Measurements from ENCODE around the gene TRIO. TPM values are rescaled to one million over a fixed set of nuclear protein-coding genes. Genes with fewer than 3 reads are reported as not detected.

Gene TRIO
- total and polyA plus RNA-seq, 2 of the 8 experiments (the other 6 are each of a cell fraction or from before 2014, with no cell fraction given): 35.1 to 69.1 TPM

DNA sequence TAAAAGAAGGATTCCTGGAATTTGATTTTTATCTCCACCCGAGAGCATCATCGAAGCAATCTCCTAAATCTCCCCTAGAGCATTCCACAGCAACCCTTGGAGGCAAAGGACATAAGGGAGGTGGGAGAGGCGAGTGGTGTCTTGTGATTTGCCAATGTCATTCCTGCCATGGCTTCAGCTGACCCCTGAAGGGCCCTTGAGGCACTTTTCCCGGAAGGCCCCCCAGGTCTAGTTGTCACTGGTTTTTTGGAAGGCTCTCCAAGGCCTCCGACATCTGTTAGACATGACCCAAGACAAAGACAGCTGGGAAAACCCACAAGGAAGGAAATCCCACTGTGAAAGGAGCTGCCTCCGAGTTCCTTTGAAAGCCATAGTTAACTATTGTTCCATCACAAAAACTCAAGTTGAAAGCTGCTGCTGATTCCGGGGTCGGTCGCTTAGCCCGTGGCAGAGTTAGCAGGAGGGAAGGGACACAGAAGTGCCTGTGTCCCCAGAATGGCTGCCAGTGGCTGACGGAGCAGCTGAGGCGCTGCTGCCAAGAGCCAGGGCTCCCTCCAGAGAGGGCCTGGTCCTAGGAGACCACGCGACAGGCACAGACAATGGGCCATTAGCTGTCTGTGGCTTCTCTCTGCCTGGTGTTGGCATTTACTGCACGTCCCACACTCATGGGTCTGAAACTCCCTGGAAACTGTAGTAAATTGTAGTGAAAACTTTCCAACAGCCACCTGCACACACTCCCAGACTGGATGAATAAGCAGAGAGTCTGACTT lies 24.4 kb upstream of the TRIO start:
- Histone ChIP-seq H3K79me1 (ENCODE audit: low read depth, low read length) (no peaks in the 10 kb centered on the region), H2BK15ac (ENCODE audit: low read length) (peak overlapping the region; percentile 78; the same call in 1 of the 2 replicates), H2AK5ac (ENCODE audit: low read depth, low read length) (no peak overlapping the region), H2BK20ac (ENCODE audit: low read length) (no peak overlapping the region), H3K27ac (ENCODE audit: low read depth, low read length) (no peak overlapping the region), H3K23me2 (ENCODE audit: low read depth, low read length) (no peaks in the 10 kb centered on the region; the same call in 1 of the 2 replicates), H2BK12ac (ENCODE audit: low read depth, low read length) (peak overlapping the region; percentile 68; the same call in 1 of the 2 replicates), H4K8ac (ENCODE audit: extremely low read depth, insufficient read depth, low read length) (no peak overlapping the region), H3K9me3 (ENCODE audit: insufficient read depth in 2 of 2, low read depth in 1 of 2, low read length in 1 of 2) (no peaks in the 10 kb centered on the region), H2BK120ac (replicated peaks; ENCODE audit: low read depth, low read length) (peak overlapping the region; percentile 50), H3K4me3 (ENCODE audit: extremely low read depth in 1 of 4, insufficient read depth in 2 of 4, low read depth in 3 of 4, low read length in 4 of 4) (no peak overlapping the region), H4K5ac (ENCODE audit: insufficient read length, low read depth, low read length) (no peak overlapping the region), H3K27me3 (replicated peaks in 1 of 4; ENCODE audit: control insufficient read depth in 3 of 4, extremely low read depth in 1 of 4, insufficient read depth in 3 of 4, low read length in 3 of 4) (no peaks in the 10 kb centered on the region), H4K91ac (replicated peaks; ENCODE audit: insufficient read length, low read length) (peak overlapping the region; percentile 59), H3K4me2 (ENCODE audit: insufficient read depth in 1 of 2, low read depth in 2 of 2, low read length in 2 of 2) (peak overlapping the region; percentile 2 to 14; a peak in 1 of 4 replicates), H3K14ac (ENCODE audit: insufficient read length) (no peak overlapping the region), H3K23ac (ENCODE audit: insufficient read length) (no peak overlapping the region), H4K20me1 (replicated peaks in 1 of 2; ENCODE audit: control insufficient read depth in 1 of 2, insufficient read depth in 2 of 2, low read length in 2 of 2) (no peaks in the 10 kb centered on the region), H3K18ac (ENCODE audit: extremely low read depth, low read length) (peak overlapping the region; percentile 68; the same call in 1 of the 2 replicates), H3K56ac (replicated peaks; ENCODE audit: insufficient read length, low read depth, low read length) (no peak overlapping the region), H3K4me1 (replicated peaks in 1 of 4; ENCODE audit: control insufficient read depth in 3 of 4, insufficient read depth in 4 of 4, low read length in 3 of 4) (peaks cover 0 to 16% (median 13%) of the 10 kb centered on the region in 4 experiments; a peak in 6 of 7 replicates), H3K79me2 (ENCODE audit: control insufficient read depth in 1 of 2, insufficient read depth in 2 of 2, low read length in 2 of 2) (no peaks in the 10 kb centered on the region), H2AFZ (ENCODE audit: low read length) (peak overlapping the region; percentile 61; the same call in 1 of the 2 replicates), H3K36me3 (ENCODE audit: control insufficient read depth in 2 of 4, insufficient read depth in 4 of 4, low read length in 3 of 4) (no peaks in the 10 kb centered on the region), H3K4ac (replicated peaks; ENCODE audit: insufficient read length, low read depth, low read length) (no peak overlapping the region), H3K9ac (replicated peaks in 1 of 4; ENCODE audit: extremely low read depth in 1 of 4, low read depth in 3 of 4, low read length in 3 of 4) (no peak overlapping the region), H2BK5ac (ENCODE audit: low read depth, low read length) (peak overlapping the region; percentile 75; the same call in 1 of the 2 replicates)
- FAIRE-seq: no peak
- TF ChIP-seq BCL11A (IDR thresholded peaks at IDR 0.05; ENCODE audit: low read depth in 2 of 2, low read length in 2 of 2): no peak
- peak; percentile 34 for TF ChIP-seq ASH2L (IDR thresholded peaks at IDR 0.05; ENCODE audit: low read length)
- peak; percentile 93 for TF ChIP-seq YY1 (IDR thresholded peaks at IDR 0.05; ENCODE audit: low read depth, low read length)
- no peak for TF ChIP-seq SIN3A (conservative IDR thresholded peaks at IDR 0.05 in 1 of 2, IDR thresholded peaks at IDR 0.05 in 1 of 2; ENCODE audit: low read depth in 1 of 2, low read length in 2 of 2)
- no peak for TF ChIP-seq RBBP5 (IDR thresholded peaks at IDR 0.05; ENCODE audit: borderline replicate concordance, low read depth, low read length)
- ChIA-PET CTCF (ENCODE audit: partially characterized antibody) (interaction anchor here (0.7 to 8.9 kb wide), 5 partner anchors 8 to 127 kb away, joined by 3 to 57 read pairs (median 3); partner anchors contain the start of gene TRIO), POLR2A (ENCODE audit: partially characterized antibody) (interaction anchor here (0.6 to 1.2 kb wide), 2 partner anchors 20 to 39 kb away, joined by 3 to 4 read pairs; no protein-coding TSS in a partner anchor)
- no peak for DNase-seq (ENCODE audit: low read depth in 1 of 2, low spot score in 2 of 2)
- WGBS, 2 experiments (ENCODE audit: extremely low coverage in 1 of 2, insufficient coverage in 1 of 2, insufficient read length in 1 of 2, insufficient replicate concordance in 2 of 2, low coverage in 1 of 2, low lambda C conversion rate in 2 of 2, missing lambda C conversion rate in 1 of 2): 51% methylated on average over 15 of the region's 15 CpGs; no CpG with 5 or more reads in 1 of the 2 experiments
